Erythroblast (primary cell): ENCODE data around the gene ATP1A4.

Experiments
- DNase-seq, 2 experiments: peaks; one replicate each; lab custom pipeline; 2025; lab: John Stamatoyannopoulos, UW
- GATA1 ChIP-seq: IDR thresholded peaks from 2 replicates; pipeline ENCODE4 v1.6.1; 2011; ENCODE audit warnings: low read depth, mild to moderate bottlenecking, control low read depth, low read length, moderate library complexity
- POLR2A ChIP-seq: IDR thresholded peaks from 2 replicates; pipeline ENCODE4 v1.6.1; 2011; ENCODE audit warnings: mild to moderate bottlenecking, low read length

The ATP1A4 gene

GRCh38 chr1:160206036-160206389 lies 54.6 kb downstream of the ATP1A4 start:
- peak; percentile 38 to 50 for DNase-seq
- TF ChIP-seq POLR2A (peak; percentile 37), GATA1 (no peak)

DNA sequence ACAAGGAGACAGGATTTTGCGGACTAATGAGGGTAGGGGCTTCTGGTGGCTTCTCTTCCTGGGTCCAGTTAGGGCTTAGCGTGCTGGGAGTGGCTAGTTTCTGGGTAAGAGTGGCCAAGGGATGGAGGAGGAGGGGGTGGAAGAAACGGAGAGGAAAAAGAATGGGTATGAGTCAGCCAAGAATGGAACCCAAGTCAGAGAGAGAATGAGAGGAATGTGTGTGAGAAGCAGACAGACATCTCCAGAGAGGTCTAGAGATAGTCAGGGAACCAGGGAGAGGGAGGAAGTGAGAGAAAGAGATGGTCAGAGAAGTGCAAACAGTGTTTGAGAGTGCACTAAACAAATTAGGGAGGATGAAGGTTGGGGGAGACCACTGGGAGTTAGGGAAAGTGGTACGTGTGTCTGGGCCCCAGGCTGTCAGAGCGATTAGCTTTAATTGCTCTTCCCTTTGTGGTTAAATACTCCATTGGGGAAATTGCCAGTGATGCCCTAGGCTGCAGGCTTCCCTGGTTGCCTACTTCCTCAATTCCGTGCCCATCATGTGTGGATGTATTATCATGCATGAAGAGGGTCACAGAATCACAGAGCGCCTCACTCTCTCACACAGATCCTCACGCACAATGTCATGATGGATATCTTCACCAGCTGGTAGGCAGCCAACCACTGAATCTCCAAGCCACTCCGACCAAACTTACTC lies 55.2 kb downstream of the ATP1A4 start:
- TF ChIP-seq GATA1 (no peak), POLR2A (no peak)
- peak in 1 of 2 experiments; percentile 10 for DNase-seq

DNA sequence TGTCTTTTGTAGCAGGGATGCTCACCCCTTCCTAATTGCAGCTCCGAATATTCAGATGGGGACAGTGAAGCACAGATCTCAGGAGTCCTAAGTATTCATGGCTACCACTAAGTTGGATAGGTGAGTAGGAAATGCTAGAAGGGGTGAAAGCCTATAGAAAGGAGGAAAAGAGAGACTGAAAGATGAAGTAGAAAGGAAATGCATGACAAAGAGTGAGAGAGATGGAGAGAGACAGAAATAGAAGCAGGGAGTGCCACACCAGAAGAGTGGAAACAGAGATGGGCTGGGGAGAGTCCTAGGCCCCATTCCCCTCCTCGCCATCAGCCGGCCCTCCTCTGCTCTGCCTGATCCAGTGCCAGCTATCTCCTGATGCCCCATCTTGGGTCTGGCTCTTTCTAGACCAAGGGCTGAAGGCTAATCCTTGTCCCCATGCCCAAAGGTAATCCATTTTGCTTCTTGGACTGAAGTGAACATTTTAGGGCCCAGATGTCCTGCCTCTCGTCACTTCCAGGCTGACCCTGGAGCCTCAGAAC lies 55.8 kb downstream of the ATP1A4 start:
- DNase-seq = no peak
- TF ChIP-seq GATA1 = no peak
- TF ChIP-seq POLR2A = no peak

DNA sequence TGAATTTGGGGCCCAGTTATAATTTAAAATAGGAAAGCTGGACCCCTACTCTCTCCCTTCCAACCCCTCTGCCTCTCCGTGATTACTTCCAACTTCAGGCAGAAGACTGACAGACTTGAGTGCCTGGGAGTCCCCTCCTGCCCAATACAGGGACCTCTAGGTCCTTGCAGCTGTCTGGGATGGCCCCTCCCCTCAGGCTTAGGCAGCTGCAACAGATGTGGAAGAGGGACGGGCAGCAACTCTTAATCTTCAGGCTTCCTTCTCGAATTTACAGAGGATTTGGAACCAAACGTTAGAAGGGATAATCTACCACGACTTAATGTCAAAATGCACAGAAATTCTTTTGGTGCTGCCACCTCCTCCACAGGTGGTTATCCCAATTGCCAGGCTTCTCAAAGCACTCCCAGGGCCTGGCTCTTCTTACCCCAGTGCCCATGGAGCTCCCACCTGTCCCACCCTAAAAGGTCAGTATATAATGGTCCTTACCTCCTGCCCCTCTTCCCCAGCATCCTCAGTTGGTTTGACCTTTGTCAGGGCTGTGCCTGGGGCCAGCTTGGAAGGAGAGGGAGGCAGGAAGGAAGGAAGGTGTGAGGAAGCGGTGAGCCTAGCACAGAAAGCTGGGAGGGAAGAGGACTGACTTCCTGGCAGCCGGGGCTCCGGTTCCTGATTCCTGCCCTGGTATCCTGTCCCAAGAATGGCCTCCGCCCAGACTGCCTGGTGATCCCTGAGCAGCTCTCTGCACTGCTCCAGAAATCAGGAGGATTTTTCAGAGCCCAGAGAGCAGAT lies 56.6 kb downstream of the ATP1A4 start:
- TF ChIP-seq POLR2A = no peak
- no peak for TF ChIP-seq GATA1
- DNase-seq = no peak

GRCh38 chr1:160208557-160209320 lies 57.3 kb downstream of the ATP1A4 start:
- DNase-seq = no peak
- TF ChIP-seq GATA1 (no peak), POLR2A (no peak)

GRCh38 chr1:160209321-160210046 lies 58.1 kb downstream of the ATP1A4 start:
- no peak for TF ChIP-seq POLR2A
- TF ChIP-seq GATA1 = no peak
- DNase-seq = no peak

DNA sequence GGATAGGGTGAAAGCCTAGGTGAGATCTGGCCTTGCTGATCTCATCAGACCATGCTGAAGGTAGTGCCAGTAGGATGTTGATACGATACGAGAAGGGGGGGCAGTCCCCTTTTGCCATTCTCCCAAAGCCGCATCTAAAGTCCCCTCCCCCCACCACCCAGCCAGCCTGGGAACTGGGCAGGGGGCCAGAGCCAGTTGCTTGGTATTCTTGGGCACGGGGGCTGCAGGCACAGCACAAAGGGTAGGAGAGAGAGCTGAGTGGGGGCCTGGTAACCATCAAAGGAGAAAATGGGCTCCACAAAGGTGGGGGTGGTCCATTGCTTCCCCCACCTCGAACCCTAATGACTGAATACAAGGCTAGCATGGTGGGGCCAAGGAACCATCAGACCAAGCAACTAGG lies 59.2 kb downstream of the ATP1A4 start:
- no peak for TF ChIP-seq GATA1
- no peak for TF ChIP-seq POLR2A
- no peak for DNase-seq

GRCh38 chr1:160211046-160211790 lies 59.8 kb downstream of the ATP1A4 start:
- peak in 1 of 2 experiments; percentile 9 for DNase-seq
- TF ChIP-seq GATA1 (no peak), POLR2A (no peak)

GRCh38 chr1:160214481-160215140 lies 63.2 kb downstream of the ATP1A4 start:
- no peak for DNase-seq
- TF ChIP-seq GATA1 = no peak
- no peak for TF ChIP-seq POLR2A

DNA sequence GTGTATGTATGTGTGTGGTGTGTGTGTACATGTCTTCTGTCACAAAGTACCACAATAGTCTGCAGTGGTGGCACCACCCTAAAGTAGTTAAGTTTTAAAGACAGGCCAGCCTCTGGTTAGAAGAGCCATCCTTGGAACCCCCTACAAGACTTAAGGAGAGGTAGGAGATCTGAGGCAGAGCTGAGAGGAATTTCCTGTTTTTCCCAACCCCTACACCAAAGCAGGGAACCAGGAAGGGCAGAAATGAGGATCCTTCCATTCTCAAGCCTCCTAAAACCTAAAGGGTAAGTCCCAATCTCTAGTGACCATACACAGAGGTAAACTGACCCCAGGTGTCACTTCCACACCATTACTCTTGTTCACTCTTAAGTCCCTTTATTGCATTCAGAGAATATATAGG lies 64.9 kb downstream of the ATP1A4 start:
- DNase-seq = no peak
- TF ChIP-seq GATA1 (no peak), POLR2A (no peak)

DNA sequence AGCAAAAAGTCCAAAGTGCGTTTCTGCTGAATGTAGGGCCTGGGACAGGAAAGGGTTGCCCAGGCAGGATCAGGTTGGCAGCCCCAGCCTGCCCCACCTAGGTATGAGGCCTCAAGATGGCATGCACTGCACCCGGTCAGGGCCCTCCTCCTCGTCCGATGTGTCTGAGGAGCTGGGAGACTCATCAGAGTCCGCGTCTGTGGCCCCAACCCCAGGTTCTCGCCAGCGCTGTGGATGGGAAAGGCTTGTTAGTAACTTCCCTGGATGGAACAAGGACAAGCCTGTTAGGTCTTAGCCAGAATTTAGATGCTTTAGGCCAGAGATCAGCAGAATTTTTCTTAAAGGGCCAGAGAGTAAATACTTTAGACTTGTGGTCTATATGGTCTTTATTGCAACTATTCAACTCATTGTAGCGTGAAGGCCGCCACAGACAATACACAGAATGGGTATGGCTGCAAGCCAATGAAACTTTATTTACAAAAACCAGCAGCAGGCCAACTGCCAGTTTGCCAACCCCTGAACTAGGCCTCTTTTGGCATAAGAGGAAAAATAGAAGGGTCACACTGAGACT lies 66.2 kb downstream of the ATP1A4 start:
- no peak for DNase-seq
- TF ChIP-seq GATA1 (no peak), POLR2A (no peak)
